ENCODE measurements around the gene CRELD1. TPM values are rescaled to one million over a fixed set of nuclear protein-coding genes. Genes with fewer than 3 reads are reported as not detected.
A peak's percentile ranks its signal among the peaks of the same experiment; 100 is the strongest.

CRELD1 gene
- total and polyA plus RNA-seq, 2 of the 13 experiments (the other 11 are each of a cell fraction or from before 2014, with no cell fraction given): 27.1 to 61.9 TPM

DNA sequence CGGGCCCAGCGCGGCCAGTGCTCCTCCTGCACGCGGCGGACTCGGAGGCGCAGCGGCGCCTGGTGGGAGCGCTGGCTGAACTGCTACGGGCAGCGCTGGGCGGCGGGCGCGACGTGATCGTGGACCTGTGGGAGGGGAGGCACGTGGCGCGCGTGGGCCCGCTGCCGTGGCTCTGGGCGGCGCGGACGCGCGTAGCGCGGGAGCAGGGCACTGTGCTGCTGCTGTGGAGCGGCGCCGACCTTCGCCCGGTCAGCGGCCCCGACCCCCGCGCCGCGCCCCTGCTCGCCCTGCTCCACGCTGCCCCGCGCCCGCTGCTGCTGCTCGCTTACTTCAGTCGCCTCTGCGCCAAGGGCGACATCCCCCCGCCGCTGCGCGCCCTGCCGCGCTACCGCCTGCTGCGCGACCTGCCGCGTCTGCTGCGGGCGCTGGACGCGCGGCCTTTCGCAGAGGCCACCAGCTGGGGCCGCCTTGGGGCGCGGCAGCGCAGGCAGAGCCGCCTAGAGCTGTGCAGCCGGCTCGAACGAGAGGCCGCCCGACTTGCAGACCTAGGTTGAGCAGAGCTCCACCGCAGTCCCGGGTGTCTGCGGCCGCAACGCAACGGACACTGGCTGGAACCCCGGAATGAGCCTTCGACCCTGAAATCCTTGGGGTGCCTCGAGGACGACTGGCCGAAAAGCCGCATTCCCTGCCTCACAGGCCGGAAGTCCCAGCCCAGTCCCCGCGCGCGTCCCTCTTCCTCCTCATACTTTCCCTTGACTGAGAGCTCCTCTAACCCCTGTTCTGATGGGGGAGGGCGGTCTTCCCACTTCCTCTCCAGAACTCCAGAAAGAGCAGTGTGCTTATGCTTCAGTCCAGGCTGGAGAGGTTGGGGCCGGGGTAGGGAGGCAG lies 18.1 kb upstream of the CRELD1 start (continued):
- TF ChIP-seq, protein P1, sequence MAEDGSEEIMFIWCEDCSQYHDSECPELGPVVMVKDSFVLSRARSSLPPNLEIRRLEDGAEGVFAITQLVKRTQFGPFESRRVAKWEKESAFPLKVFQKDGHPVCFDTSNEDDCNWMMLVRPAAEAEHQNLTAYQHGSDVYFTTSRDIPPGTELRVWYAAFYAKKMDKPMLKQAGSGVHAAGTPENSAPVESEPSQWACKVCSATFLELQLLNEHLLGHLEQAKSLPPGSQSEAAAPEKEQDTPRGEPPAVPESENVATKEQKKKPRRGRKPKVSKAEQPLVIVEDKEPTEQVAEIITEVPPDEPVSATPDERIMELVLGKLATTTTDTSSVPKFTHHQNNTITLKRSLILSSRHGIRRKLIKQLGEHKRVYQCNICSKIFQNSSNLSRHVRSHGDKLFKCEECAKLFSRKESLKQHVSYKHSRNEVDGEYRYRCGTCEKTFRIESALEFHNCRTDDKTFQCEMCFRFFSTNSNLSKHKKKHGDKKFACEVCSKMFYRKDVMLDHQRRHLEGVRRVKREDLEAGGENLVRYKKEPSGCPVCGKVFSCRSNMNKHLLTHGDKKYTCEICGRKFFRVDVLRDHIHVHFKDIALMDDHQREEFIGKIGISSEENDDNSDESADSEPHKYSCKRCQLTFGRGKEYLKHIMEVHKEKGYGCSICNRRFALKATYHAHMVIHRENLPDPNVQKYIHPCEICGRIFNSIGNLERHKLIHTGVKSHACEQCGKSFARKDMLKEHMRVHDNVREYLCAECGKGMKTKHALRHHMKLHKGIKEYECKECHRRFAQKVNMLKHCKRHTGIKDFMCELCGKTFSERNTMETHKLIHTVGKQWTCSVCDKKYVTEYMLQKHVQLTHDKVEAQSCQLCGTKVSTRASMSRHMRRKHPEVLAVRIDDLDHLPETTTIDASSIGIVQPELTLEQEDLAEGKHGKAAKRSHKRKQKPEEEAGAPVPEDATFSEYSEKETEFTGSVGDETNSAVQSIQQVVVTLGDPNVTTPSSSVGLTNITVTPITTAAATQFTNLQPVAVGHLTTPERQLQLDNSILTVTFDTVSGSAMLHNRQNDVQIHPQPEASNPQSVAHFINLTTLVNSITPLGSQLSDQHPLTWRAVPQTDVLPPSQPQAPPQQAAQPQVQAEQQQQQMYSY (CRISPR knock-in tag; IDR thresholded peaks at IDR 0.05): peak; percentile 56; the same call in 1 of the 2 replicates
- TF ChIP-seq HMG20A (CRISPR knock-in tag; IDR thresholded peaks at IDR 0.05; ENCODE audit: borderline replicate concordance) (no peak), PHF8 (CRISPR knock-in tag; IDR thresholded peaks at IDR 0.05) (peak; percentile 52; the same call in 1 of the 2 replicates), ZZZ3 (CRISPR knock-in tag; IDR thresholded peaks at IDR 0.05; ENCODE audit: borderline replicate concordance) (no peak), ONECUT2 (CRISPR knock-in tag; IDR thresholded peaks at IDR 0.05) (no peak), GFI1 (CRISPR knock-in tag; IDR thresholded peaks at IDR 0.05; ENCODE audit: borderline replicate concordance) (peak; percentile 69; the same call in 1 of the 2 replicates)
- TF ChIP-seq, protein P2, sequence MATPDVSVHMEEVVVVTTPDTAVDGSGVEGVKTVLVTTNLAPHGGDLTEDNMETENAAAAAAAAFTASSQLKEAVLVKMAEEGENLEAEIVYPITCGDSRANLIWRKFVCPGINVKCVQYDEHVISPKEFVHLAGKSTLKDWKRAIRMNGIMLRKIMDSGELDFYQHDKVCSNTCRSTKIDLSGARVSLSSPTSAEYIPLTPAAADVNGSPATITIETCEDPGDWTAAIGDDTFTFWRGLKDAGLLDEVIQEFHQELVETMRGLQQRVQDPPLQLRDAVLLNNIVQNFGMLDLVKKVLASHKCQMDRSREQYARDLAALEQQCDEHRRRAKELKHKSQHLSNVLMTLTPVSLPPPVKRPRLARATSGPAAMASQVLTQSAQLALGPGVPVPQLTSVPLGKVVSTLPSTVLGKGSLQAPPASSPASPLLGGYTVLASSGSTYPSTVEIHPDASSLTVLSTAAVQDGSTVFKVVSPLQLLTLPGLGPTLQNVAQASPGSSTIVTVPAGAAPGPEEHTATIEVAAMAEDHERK (CRISPR knock-in tag; IDR thresholded peaks at IDR 0.05; ENCODE audit: low read depth): no peak
- TF ChIP-seq, protein P3, sequence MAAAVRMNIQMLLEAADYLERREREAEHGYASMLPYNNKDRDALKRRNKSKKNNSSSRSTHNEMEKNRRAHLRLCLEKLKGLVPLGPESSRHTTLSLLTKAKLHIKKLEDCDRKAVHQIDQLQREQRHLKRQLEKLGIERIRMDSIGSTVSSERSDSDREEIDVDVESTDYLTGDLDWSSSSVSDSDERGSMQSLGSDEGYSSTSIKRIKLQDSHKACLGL (CRISPR knock-in tag; IDR thresholded peaks at IDR 0.05): peak; percentile 63; the same call in 1 of the 2 replicates
- TF ChIP-seq, protein P4, sequence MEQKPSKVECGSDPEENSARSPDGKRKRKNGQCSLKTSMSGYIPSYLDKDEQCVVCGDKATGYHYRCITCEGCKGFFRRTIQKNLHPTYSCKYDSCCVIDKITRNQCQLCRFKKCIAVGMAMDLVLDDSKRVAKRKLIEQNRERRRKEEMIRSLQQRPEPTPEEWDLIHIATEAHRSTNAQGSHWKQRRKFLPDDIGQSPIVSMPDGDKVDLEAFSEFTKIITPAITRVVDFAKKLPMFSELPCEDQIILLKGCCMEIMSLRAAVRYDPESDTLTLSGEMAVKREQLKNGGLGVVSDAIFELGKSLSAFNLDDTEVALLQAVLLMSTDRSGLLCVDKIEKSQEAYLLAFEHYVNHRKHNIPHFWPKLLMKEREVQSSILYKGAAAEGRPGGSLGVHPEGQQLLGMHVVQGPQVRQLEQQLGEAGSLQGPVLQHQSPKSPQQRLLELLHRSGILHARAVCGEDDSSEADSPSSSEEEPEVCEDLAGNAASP (CRISPR knock-in tag; IDR thresholded peaks at IDR 0.05; ENCODE audit: borderline replicate concordance): 0 out of 2 replicates have a peak, but pooled peaks have one; percentile 44
- TF ChIP-seq, protein P5, sequence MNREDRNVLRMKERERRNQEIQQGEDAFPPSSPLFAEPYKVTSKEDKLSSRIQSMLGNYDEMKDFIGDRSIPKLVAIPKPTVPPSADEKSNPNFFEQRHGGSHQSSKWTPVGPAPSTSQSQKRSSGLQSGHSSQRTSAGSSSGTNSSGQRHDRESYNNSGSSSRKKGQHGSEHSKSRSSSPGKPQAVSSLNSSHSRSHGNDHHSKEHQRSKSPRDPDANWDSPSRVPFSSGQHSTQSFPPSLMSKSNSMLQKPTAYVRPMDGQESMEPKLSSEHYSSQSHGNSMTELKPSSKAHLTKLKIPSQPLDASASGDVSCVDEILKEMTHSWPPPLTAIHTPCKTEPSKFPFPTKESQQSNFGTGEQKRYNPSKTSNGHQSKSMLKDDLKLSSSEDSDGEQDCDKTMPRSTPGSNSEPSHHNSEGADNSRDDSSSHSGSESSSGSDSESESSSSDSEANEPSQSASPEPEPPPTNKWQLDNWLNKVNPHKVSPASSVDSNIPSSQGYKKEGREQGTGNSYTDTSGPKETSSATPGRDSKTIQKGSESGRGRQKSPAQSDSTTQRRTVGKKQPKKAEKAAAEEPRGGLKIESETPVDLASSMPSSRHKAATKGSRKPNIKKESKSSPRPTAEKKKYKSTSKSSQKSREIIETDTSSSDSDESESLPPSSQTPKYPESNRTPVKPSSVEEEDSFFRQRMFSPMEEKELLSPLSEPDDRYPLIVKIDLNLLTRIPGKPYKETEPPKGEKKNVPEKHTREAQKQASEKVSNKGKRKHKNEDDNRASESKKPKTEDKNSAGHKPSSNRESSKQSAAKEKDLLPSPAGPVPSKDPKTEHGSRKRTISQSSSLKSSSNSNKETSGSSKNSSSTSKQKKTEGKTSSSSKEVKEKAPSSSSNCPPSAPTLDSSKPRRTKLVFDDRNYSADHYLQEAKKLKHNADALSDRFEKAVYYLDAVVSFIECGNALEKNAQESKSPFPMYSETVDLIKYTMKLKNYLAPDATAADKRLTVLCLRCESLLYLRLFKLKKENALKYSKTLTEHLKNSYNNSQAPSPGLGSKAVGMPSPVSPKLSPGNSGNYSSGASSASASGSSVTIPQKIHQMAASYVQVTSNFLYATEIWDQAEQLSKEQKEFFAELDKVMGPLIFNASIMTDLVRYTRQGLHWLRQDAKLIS (CRISPR knock-in tag; IDR thresholded peaks at IDR 0.05): no peak; the same call in 1 of the 2 replicates
